GM12875 (cell line): ENCODE measurements around the gene SGMS1.

ENCODE experiments used
- H3K4me3 ChIP-seq: one replicate; pipeline ENCODE4 v1.5.1; 2011; ENCODE audit warnings: low read depth, low read length, control low read depth
- TF ChIP-seq, protein P1 (sequence below): IDR thresholded peaks from 2 replicates; pipeline ENCODE4 v1.5.1; 2011; ENCODE audit warnings: low read depth, mild to moderate bottlenecking, control low read depth, inconsistent platforms, low read length, moderate library complexity, borderline replicate concordance; ENCODE audit not compliant: insufficient read depth

The SGMS1 gene

DNA sequence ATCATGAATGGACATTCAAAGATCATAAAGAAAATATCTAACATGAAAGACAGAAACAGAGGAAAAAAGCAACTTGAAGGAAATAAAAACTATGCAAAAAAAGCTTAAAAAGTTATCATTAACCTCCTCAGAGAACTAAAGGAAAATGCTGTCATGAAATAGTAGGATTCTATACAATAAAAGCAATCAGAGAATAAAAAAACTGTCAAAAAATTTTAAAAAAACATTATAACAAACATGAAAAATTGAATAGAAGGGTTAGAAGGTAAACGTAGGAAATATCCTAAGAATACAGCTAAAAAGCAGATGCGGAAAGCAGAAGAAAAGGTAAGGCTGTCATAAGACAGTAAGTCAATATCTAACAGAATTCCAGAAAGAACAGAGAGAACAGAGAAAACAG, 44.8 kb downstream of the SGMS1 start:
- TF ChIP-seq, protein P1, sequence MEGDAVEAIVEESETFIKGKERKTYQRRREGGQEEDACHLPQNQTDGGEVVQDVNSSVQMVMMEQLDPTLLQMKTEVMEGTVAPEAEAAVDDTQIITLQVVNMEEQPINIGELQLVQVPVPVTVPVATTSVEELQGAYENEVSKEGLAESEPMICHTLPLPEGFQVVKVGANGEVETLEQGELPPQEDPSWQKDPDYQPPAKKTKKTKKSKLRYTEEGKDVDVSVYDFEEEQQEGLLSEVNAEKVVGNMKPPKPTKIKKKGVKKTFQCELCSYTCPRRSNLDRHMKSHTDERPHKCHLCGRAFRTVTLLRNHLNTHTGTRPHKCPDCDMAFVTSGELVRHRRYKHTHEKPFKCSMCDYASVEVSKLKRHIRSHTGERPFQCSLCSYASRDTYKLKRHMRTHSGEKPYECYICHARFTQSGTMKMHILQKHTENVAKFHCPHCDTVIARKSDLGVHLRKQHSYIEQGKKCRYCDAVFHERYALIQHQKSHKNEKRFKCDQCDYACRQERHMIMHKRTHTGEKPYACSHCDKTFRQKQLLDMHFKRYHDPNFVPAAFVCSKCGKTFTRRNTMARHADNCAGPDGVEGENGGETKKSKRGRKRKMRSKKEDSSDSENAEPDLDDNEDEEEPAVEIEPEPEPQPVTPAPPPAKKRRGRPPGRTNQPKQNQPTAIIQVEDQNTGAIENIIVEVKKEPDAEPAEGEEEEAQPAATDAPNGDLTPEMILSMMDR: no peak
- no peak overlapping the region for H3K4me3 ChIP-seq

DNA sequence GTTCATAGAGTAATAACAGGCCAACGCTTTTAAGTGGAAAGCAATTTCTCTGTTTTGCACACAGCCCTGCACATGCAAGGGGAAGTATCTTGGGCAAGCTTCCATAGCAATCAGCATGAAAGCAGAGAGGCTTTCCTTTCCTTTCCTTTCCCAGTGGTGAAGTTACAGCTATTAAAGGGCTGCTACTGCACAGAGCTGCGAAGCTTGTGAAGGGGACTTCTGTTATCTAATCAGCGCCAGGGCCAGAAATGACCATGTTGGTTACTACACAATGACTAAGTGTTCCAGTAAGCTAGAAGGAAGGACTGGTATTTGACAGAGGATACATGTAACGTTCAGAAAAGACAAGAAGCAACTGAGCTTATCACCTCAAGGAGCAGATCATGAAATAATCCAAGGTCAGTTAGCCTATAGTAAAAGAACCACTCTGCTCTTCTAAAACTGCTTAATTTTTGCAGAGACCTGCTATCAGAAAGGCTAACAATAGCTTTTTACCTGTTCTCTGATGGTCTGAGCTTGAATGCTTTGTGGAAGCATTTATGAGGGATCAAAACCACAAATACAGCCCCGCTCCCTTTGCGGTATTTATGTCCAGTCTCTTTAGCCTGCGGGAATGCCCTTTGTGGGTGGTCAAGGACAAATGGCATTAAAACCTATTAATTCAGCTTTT, 45.9 kb downstream of the SGMS1 start:
- TF ChIP-seq, protein P1: no peak

DNA sequence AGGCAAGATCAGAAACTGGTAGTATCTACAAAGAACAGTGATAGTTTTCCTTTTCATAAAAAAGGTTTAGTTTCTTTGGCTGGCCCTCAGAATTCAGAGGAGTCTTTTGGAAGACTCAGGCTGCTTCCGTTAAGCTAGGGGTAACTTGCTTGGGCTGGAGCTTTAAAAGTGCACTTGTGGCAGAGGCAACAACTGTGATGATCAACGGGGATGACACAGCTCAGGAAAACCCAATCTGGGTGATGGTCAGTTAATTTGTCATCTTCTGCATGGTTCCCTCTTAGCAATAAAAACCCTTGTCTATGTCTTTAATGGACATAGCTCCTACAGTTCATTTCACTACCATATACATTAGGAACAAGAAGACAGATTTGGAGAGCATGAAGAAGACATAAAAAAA, 46.7 kb downstream of the SGMS1 start:
- no peak overlapping the region for H3K4me3 ChIP-seq
- TF ChIP-seq, protein P1: no peak

More for the DNA sequence above, 45.9 kb downstream of the SGMS1 start:
- H3K4me3 ChIP-seq: no peak overlapping the region

DNA sequence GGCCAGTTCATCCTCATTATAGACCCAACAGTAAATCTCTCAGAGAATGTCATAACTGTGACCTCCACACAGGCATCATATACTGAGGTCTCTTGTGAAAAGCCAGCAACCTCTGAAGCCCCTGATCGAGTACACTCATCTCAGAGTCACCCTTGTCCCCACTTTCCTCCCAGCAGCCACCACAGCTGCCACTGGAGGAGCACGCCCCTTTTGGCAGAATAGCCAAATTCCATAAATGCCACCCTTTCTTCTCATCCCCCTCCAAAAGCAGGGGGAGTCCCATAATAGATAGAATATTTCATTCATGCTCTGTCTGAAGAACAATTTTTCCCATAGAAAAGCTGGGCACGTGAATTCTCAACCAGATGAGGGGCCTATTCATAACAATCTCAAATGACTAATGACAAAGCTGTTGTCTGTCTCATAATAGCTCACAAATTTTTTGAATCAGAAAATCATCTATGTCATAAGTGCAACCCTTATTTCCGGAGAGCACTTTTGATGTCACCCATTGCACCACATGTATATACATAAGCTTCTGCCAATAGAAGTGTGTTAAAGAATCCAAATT, 47.4 kb downstream of the SGMS1 start:
- TF ChIP-seq, protein P1: no peak
- H3K4me3 ChIP-seq: no peak overlapping the region

DNA sequence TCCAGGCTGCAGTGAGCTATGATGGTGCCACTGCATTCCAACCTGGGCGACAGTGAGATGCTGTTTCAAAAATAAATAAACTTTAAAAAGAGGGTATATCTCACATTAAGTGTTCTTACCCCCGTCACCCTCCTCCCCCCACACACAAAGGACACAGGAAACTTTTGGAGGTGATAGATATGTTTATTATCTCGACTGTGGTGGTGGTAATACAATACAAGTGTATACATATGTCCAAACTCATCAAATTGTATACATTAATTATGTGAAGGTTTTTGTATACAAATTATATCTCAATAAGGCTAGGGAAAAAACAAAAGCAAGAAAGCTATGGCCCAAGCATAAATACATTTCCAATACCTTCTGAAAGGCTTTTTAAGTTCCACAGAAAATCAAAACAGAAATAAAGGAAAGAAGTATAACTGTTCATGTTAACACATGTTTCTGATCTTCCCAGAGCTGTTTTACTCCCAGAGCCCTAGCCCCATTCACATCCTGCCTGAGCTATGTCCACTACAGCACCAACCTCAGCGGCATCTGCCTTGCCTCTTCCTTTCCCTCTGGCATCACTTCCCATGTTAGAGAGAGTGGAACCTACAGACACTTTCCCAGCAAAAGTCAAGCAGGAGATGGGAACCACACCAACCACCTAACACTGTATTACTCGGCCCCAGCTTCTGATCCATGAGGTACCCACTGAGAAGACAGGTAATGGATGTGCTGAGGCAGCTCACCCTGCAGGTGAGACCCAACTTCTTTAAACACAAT, 48.1 kb downstream of the SGMS1 start:
- H3K4me3 ChIP-seq: no peak overlapping the region
- TF ChIP-seq, protein P1: no peak

DNA sequence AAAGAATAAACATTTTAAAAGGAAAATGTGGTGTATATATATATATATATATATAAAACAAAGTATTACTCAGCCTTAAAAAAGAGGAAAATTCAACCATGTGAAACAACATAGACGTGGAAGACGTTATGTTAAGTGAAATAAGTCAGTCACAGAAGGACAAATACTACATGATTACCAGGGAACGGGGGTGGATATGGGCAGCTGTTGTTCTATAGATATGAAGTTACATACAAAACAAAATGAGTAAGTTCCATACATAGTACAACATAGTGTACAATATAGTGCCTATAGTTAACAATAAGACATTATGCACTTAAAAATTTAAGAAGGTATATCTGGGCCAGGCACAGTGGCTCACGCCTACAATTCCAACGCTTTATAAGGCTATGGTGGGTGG, 48.8 kb downstream of the SGMS1 start:
- TF ChIP-seq, protein P1: no peak
- no peak overlapping the region for H3K4me3 ChIP-seq

DNA sequence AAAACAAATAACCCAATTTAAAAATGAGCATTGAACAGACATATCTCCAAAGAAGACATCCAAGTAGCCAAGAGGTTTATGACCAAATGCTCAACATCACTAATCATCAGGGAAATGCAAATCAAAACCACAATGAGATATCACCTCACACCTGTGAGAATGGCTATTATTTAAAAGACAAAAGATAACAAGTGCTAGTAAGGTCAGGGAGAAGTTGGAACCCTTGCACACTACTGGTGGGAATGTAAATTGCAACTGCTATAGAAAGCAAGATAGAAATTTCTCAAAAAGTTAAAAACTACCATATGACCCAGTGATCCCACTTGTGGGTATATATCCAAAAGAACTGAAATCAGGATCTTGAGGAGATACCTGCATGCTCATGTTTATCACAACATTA, 49.5 kb downstream of the SGMS1 start:
- TF ChIP-seq, protein P1: no peak
- no peak overlapping the region for H3K4me3 ChIP-seq
